ENCODE data around the gene DLEC1. TPM values are rescaled to one million over a fixed set of nuclear protein-coding genes. Genes with fewer than 3 reads are reported as not detected.
A peak's percentile ranks its signal among the peaks of the same experiment; 100 is the strongest.

DLEC1 gene
- total and polyA plus RNA-seq, 2 donors (not counting 1 experiment from before 2014, with no cell fraction given) = 0.52 to 2.1 TPM

GRCh38 chr3:38141173-38141951 is 102.4 kb downstream of the DLEC1 start:
- Histone ChIP-seq H3K4me2 (replicated peaks; ENCODE audit: low read depth, low read length, poor library complexity, severe bottlenecking) (peak overlapping the region; percentile 88), H3K9ac (ENCODE audit: low read length) (no peak overlapping the region)

More at GRCh38 chr3:38141173-38141951, 102.4 kb downstream of the DLEC1 start:
- ChIA-PET CTCF (interaction anchor here (1.4 kb wide), 1 partner anchor 24 kb away, joined by 4 read pairs; the partner anchor contains the start of gene OXSR1), POLR2A (interaction anchor here (1.0 to 1.6 kb wide), 2 partner anchors 23 to 25 kb away, joined by 5 to 6 read pairs; partner anchors contain the start of gene OXSR1)
- 87% methylated on average over 5 of the region's 7 CpGs for WGBS (ENCODE audit: insufficient coverage)
- Mint-ChIP-seq H3K9me3 (ENCODE audit: insufficient read depth) (peaks cover 3% of the 10 kb centered on the region), H3K4me1 (peaks cover 49% of the 10 kb centered on the region), H3K27me3 (no peaks in the 10 kb centered on the region), H3K27ac (peak overlapping the region; percentile 50), H3K4me3 (peak overlapping the region; percentile 17)
- Histone ChIP-seq H3K27me3 (replicated peaks in 1 of 4; ENCODE audit: control extremely low read depth in 1 of 4, control insufficient read depth in 3 of 4, insufficient read depth in 4 of 4, low read length in 3 of 4) (no peaks in the 10 kb centered on the region), H2AFZ (ENCODE audit: insufficient read depth, low read depth, low read length, poor library complexity, severe bottlenecking) (no peak overlapping the region), H3K9me3 (ENCODE audit: control extremely low read depth in 1 of 3, control insufficient read depth in 2 of 3, insufficient read depth in 1 of 3, low read length in 2 of 3) (peaks cover 1 to 4% (median 4%) of the 10 kb centered on the region in 3 donors), H3K4me1 (ENCODE audit: control insufficient read depth in 2 of 2, insufficient read depth in 2 of 2, low read length in 2 of 2) (peaks cover 28 to 37% of the 10 kb centered on the region in 2 donors), H3K36me3 (replicated peaks in 1 of 2; ENCODE audit: control extremely low read depth in 1 of 2, control insufficient read depth in 1 of 2, extremely low read depth in 1 of 2, insufficient read depth in 2 of 2, low read length in 1 of 2) (peaks cover 4 to 19% of the 10 kb centered on the region in 2 experiments), H4K20me1 (ENCODE audit: control insufficient read depth, insufficient read depth, low read length, poor library complexity, severe bottlenecking) (no peaks in the 10 kb centered on the region), H3K79me2 (ENCODE audit: control insufficient read depth, insufficient read depth, low read length) (peaks cover 36% of the 10 kb centered on the region), H3K27ac (ENCODE audit: low read length in 2 of 2) (no peak overlapping the region), H3K4me3 (ENCODE audit: control extremely low read depth in 1 of 5, extremely low read depth in 1 of 5, insufficient read depth in 1 of 5, low read depth in 2 of 5, low read length in 4 of 5) (no peak overlapping the region)
- no peak for DNase-seq
- ATAC-seq (ENCODE audit: low read depth) = no peak
- TF ChIP-seq EZH2 (IDR thresholded peaks at IDR 0.05; ENCODE audit: borderline replicate concordance, insufficient read depth, low read depth, low read length, poor library complexity, severe bottlenecking) (no peak), CTCF (IDR thresholded peaks at IDR 0.05) (no peak)
- intact Hi-C loops (cut with micrococcal nuclease) = no loop called here

All from B cell (primary cell).